HG03520 (cell line): ENCODE results near the gene PPT1.

Source experiments
- ATAC-seq: cut with Tn5 transposase; IDR thresholded peaks from one replicate; pipeline ENCODE4 v1.9.1; 2021; ENCODE audit warnings: mild to moderate bottlenecking, moderate library complexity; ENCODE audit not compliant: unreplicated experiment

Gene PPT1

GRCh38 chr1:40096977-40097782, at the start of gene PPT1:
TSS of gene PPT1 (minus strand) at chr1:40097252. CDS start at chr1:40097238, 14 bp downstream.
- peak; percentile 74 for ATAC-seq

GRCh38 chr1:40143891-40144575, 47.0 kb upstream of the PPT1 start:
- ATAC-seq: no peak

DNA sequence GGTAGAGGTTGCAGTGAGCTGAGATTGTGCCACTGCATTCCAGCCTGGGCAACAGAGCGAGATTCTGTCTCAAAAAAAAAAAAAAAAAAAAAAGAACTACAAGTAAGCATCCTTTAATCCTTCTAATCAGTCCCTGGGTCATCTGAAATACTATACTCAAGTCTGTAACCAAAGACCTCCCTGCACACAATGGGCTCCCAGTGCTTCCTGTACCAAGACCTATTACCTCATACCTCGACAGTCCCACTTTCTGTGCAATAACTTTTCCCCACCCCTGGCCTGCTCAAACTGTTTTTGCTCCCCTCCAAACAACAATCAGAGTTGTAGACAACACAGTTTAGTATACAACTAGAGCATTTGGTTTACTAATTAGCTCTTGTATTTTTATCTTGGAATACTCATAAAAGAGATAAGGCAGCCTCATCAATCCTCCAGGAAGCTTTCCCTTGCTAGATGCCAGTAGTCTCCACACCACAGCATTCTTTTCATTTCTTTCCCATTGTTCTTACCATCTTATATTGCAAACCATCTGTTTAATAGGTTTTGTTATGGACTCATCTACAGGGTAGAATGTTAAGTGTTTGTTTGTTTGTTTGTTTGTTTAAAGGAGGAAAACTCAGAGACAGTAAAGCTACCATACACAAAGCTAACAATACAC, 45.0 kb upstream of the PPT1 start:
- no peak for ATAC-seq

DNA sequence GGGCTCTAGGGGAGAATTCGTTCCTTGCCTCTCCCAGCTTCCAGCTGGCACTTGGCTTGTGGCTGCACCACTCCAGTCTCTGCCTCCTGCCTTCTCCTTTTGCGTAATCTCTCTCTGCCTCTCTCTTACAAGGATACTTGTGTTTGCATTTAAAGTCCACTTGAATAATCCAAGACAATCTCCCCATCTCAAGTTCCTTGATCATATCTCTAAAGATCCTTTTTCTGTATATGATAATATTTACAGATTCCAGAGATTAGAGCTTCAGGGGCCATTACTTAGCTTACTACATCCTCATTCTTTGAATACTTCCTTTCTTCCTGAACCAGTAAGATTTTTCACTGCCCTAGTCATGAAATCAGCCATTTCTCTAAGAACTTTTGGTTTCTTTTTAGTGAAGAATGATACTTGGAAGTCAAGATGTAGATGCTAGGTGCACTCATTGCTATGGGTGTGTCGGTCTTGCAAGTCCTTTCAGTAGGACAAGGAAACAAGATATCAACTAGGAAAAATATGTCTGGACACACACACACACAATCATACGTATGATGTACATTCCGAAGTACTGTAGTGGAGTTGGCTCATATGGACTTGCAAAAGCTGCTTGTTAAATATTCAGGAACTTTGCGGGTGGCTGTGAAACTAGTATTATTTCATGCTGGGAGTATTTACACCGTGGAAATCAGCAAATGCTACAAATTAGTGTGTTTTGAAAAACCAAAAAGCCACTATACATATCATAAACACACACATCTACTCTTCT, 43.3 kb upstream of the PPT1 start:
- no peak for ATAC-seq

GRCh38 chr1:40133839-40134238, 36.8 kb upstream of the PPT1 start:
- no peak for ATAC-seq

DNA sequence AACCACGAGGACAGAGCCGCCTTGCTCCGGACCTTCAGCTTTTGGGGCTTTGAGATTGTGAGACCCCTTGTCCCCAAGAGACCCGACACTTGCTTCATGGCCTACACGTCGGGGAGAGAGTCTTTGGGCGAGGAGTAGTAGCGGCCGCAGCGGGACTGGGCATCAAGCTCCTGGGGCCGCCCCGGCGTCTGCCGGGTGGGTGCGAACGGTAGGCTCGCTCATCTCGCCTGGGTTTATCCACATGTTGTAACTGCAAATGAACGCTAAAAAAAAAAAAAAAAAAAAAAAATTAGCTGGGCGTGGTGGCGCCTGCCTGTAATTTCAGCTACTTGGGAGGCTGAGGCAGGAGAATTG, 36.2 kb upstream of the PPT1 start:
- no peak for ATAC-seq

- ATAC-seq: no peak
Observed at GRCh38 chr1:40132383-40133311, 35.6 kb upstream of the PPT1 start.

DNA sequence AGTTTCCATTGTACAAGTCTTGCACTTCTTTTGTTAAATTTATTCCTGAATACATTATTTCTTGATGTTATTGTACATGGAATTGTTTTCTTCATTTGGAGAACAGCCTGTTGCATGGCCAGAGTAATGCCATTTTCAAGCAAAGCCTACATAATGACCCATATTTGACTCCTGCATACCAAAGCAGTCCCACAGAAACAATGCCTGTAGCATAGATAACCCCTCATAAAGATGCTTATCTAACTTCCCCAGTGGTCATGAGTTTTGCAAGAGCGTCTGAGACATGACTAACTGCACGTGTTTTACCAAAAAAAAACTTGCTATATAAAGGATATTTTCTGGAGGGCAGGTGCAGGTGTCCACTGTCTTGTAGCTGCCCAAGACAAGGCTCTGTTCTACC, 33.8 kb upstream of the PPT1 start:
- ATAC-seq: no peak

GRCh38 chr1:40122855-40123254, 25.8 kb upstream of the PPT1 start:
- ATAC-seq: no peak

GRCh38 chr1:40120128-40120527, 23.1 kb upstream of the PPT1 start:
- ATAC-seq: no peak

- no peak for ATAC-seq
Observed at GRCh38 chr1:40114400-40114799, 17.3 kb upstream of the PPT1 start.

DNA sequence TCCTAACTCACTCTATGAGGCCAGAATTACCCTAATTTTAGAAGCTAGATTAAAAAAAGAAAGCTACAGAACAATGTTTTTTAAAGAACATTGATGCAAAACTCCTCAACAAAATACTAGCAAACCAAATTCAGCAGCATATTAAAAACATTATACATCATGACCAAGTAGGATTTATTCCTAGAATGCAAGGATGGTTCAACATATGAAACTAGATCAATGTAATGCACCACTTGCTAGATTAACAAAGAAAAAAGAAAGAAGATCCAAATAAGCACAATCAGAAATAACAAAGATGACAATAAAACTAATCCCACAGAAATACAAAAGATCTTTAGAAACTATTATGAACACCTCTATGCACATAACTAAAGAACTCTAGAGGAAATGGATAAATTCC, 13.3 kb upstream of the PPT1 start:
- no peak for ATAC-seq

DNA sequence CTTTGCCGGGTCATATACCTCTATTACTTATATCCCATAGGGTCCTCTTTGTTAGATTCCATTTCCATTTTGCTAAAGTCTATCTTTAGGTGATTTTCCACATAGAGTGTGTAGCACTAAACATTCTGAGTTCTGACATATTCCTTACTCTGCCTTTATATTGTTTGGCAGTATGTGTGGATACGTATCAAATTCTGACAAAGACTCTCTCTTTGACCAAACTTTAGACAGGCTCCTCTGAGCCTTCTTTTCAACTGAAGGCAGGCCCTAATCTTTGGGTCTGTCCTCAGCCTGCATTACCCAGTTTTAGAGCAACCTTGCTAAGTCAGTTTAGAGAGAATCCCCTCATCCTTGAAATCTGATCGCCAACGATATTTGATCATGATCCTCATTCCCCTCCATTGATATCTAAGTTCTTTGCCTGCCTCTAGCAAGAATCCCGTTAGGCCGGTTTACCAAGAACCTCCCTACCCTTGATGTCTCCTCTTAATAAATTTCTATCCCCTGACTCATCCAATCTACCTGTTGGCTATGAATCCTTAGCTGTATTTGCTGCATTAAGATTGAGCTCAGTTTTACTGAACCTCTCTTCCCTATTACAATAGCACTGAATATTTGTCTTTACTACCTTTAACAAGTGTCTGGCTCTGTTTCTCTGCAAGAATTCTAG, 10.4 kb upstream of the PPT1 start:
- no peak for ATAC-seq

GRCh38 chr1:40105028-40105427, 8.0 kb upstream of the PPT1 start:
- ATAC-seq: no peak

GRCh38 chr1:40102896-40103295, 5.8 kb upstream of the PPT1 start:
- ATAC-seq: no peak

DNA sequence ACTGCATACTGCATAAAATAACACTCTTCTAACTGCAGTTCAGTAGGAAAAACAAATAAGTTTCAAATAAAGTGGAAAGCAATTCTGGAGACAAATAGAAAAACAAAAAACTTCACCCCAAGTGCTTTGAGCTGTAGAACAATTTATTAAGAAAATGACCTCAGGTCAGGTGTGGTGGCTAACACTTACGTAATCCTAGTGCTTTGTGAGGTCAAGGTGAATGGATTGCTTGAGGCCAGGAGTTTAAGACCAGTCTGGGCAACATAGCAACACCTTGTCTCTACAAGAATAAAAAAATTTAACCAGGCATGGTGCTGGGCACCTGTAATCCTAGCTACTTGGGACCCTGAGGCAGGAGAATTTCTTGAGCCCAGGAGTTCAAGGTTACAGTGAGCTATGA, 5.0 kb upstream of the PPT1 start:
- ATAC-seq: no peak

GRCh38 chr1:40096646-40096976, 441 bp downstream of the PPT1 start:
- ATAC-seq: no peak

- ATAC-seq: no peak
Observed at GRCh38 chr1:40095806-40096205, 1.2 kb downstream of the PPT1 start.

GRCh38 chr1:40094466-40095110, 2.5 kb downstream of the PPT1 start:
- no peak for ATAC-seq
